Peyer's patch (tissue), 4 donors: ENCODE data around the gene PPP2R3A.

Source experiments
- CTCF ChIP-seq, 6 experiments: fragments of 450-650 bp in 4 of 6; fragments of 200-600 bp in 2 of 6; sonication (generic) in 1 of 6; IDR thresholded peaks; one replicate each; pipeline ENCODE4 v1.5.1; 2017 to 2019; ENCODE audit warnings: antibody characterized with exemption in 6 of 6, mild to moderate bottlenecking in 3 of 6, moderate library complexity in 1 of 6
- POLR2A ChIP-seq, 2 donors: fragments of 450-650 bp; IDR thresholded peaks; one replicate each; pipeline ENCODE4 v1.5.1; 2017; ENCODE audit warnings: antibody characterized with exemption in 2 of 2, mild to moderate bottlenecking in 2 of 2, moderate library complexity in 2 of 2

GRCh38 chr3:136105044-136105443, 139.5 kb downstream of the PPP2R3A start:
- TF ChIP-seq CTCF (IDR thresholded peaks at IDR 0.05), result no peak
- no peak for TF ChIP-seq POLR2A (IDR thresholded peaks at IDR 0.05)
